ENCODE data around the gene BCO1. TPM values are rescaled to one million over a fixed set of nuclear protein-coding genes. Genes with fewer than 3 reads are reported as not detected.

The BCO1 gene
- total RNA-seq, 1 donor from 2014 or later, result not detected

- ChIA-PET CTCF (no interaction called here), POLR2A (no interaction called here)
- H3K4me1 Mint-ChIP-seq, result no peaks in the 10 kb centered on the region
- H3K36me3 Mint-ChIP-seq (ENCODE audit: low read depth), result no peaks in the 10 kb centered on the region
- DNase-seq (no peak), ATAC-seq (ENCODE audit: low read depth) (no peak)
- H3K27me3 Mint-ChIP-seq, result peaks cover 13% of the 10 kb centered on the region
- no peak overlapping the region for H3K27ac Mint-ChIP-seq
- H3K4me3 Mint-ChIP-seq, result no peak overlapping the region
- intact Hi-C loops (cut with micrococcal nuclease), result no loop called here
- no peaks in the 10 kb centered on the region for H3K9me3 Mint-ChIP-seq
- TF ChIP-seq CTCF (IDR thresholded peaks at IDR 0.05), result no peak
These were observed 37.2 kb upstream of the BCO1 start for GRCh38 chr16:81201267-81201666.

- no peaks in the 10 kb centered on the region for H3K36me3 Mint-ChIP-seq (ENCODE audit: low read depth)
- CTCF ChIA-PET, result interaction anchor here (0.7 to 1.6 kb wide), 8 partner anchors 9 to 531 kb away, joined by 3 to 4 read pairs (median 3); no protein-coding TSS in a partner anchor
- peaks cover 17% of the 10 kb centered on the region for H3K27me3 Mint-ChIP-seq
- H3K4me3 Mint-ChIP-seq, result no peak overlapping the region
- H3K27ac Mint-ChIP-seq, result no peak overlapping the region
- H3K4me1 Mint-ChIP-seq, result no peaks in the 10 kb centered on the region
- no peaks in the 10 kb centered on the region for H3K9me3 Mint-ChIP-seq
- intact Hi-C loops (cut with micrococcal nuclease), result loop anchor here (2.0 to 5.0 kb wide), 2 partner anchors 518 to 667 kb away; no protein-coding TSS in a partner anchor
- POLR2A ChIA-PET, result interaction anchor here (0.7 kb wide), 1 partner anchor 499 kb away, joined by 3 read pairs; no protein-coding TSS in a partner anchor
- no peak for ATAC-seq (ENCODE audit: low read depth)
- DNase-seq, result no peak
- no peak for TF ChIP-seq CTCF (IDR thresholded peaks at IDR 0.05)
These were observed 33.5 kb upstream of the BCO1 start for GRCh38 chr16:81204798-81205680.

GRCh38 chr16:81207076-81207475, 31.4 kb upstream of the BCO1 start:
- Mint-ChIP-seq H3K27ac (no peak overlapping the region), H3K9me3 (no peaks in the 10 kb centered on the region), H3K27me3 (peaks cover 22% of the 10 kb centered on the region), H3K4me1 (no peaks in the 10 kb centered on the region), H3K36me3 (ENCODE audit: low read depth) (no peaks in the 10 kb centered on the region), H3K4me3 (no peak overlapping the region)
- intact Hi-C loops (cut with micrococcal nuclease), result loop anchor here (5.0 kb wide), 1 partner anchor 665 kb away; no protein-coding TSS in a partner anchor
- CTCF ChIA-PET, result no interaction called here
- POLR2A ChIA-PET, result no interaction called here
- ATAC-seq (ENCODE audit: low read depth), result no peak
- TF ChIP-seq CTCF (IDR thresholded peaks at IDR 0.05), result no peak
- no peak for DNase-seq

GRCh38 chr16:81210807-81211206, 27.7 kb upstream of the BCO1 start:
- intact Hi-C loops (cut with micrococcal nuclease), result no loop called here
- Mint-ChIP-seq H3K4me3 (no peak overlapping the region), H3K4me1 (no peaks in the 10 kb centered on the region), H3K27me3 (peaks cover 16% of the 10 kb centered on the region), H3K9me3 (no peaks in the 10 kb centered on the region), H3K27ac (no peak overlapping the region), H3K36me3 (ENCODE audit: low read depth) (no peaks in the 10 kb centered on the region)
- no peak for DNase-seq
- no peak for ATAC-seq (ENCODE audit: low read depth)
- CTCF ChIA-PET, result no interaction called here
- TF ChIP-seq CTCF (IDR thresholded peaks at IDR 0.05), result no peak
- POLR2A ChIA-PET, result no interaction called here

- Mint-ChIP-seq H3K27me3 (peaks cover 16% of the 10 kb centered on the region), H3K9me3 (no peaks in the 10 kb centered on the region), H3K4me1 (no peaks in the 10 kb centered on the region), H3K4me3 (no peak overlapping the region), H3K27ac (no peak overlapping the region), H3K36me3 (ENCODE audit: low read depth) (no peaks in the 10 kb centered on the region)
- ATAC-seq (ENCODE audit: low read depth) (no peak), DNase-seq (no peak)
- TF ChIP-seq CTCF (IDR thresholded peaks at IDR 0.05), result no peak
- intact Hi-C loops (cut with micrococcal nuclease), result no loop called here
- CTCF ChIA-PET, result no interaction called here
- POLR2A ChIA-PET, result no interaction called here
These were observed 25.5 kb upstream of the BCO1 start for GRCh38 chr16:81212830-81213465.

Measured in activated B cell treated with CpG ODN at 0.5 μM for 24 hours (primary cell).